ENCODE results near the gene TARS2.

GRCh38 chr1:150525348-150525747, 38.1 kb downstream of the TARS2 start:
- TF ChIP-seq EZH2 (IDR thresholded peaks at IDR 0.05) (no peak), POLR2AphosphoS5 (IDR thresholded peaks at IDR 0.05; ENCODE audit: borderline replicate concordance, low read depth, low read length) (no peak), FOXP2 (optimal IDR thresholded peaks at IDR 0.05; ENCODE audit: control extremely low read depth, extremely low read length, insufficient read depth) (no peak)

All from SK-N-MC (cell line).